GM12874 (cell line): ENCODE measurements around the gene CEP290.

Source experiments
- CTCF ChIP-seq: IDR thresholded peaks from 2 replicates; pipeline ENCODE4 v1.5.1; 2011; ENCODE audit warnings: low read depth, mild to moderate bottlenecking, control low read depth, low read length, moderate library complexity; ENCODE audit not compliant: insufficient read depth

CEP290 gene

GRCh38 chr12:88017964-88018363, 123.9 kb downstream of the CEP290 start:
- no peak for TF ChIP-seq CTCF

GRCh38 chr12:88015825-88016224, 126.1 kb downstream of the CEP290 start:
- TF ChIP-seq CTCF: no peak

GRCh38 chr12:88011755-88012154, 130.1 kb downstream of the CEP290 start:
- TF ChIP-seq CTCF: no peak

GRCh38 chr12:88006351-88006750, 135.5 kb downstream of the CEP290 start:
- TF ChIP-seq CTCF: no peak

- TF ChIP-seq CTCF: no peak
These were observed 140.6 kb downstream of the CEP290 start for GRCh38 chr12:88001327-88001726.
